ENCODE data around the gene KLF17.

The KLF17 gene

GRCh38 chr1:44118682-44119081, at the start of gene KLF17:
Gene KLF17, plus strand, starts transcription at chr1:44118821. Its CDS starts 87 bp downstream, at chr1:44118908.
- no peak within 1 kb of the TSS for H3K27ac Mint-ChIP-seq
- no peak within 1 kb of the TSS for H3K4me3 Mint-ChIP-seq
- H3K9me3 Mint-ChIP-seq = no peaks in the 10 kb centered on the region
- H3K4me1 Mint-ChIP-seq = no peaks in the 10 kb centered on the region
- peaks cover 5% of the 10 kb centered on the region for H3K27me3 Mint-ChIP-seq
- H3K36me3 Mint-ChIP-seq = no peaks in the 10 kb centered on the region

DNA sequence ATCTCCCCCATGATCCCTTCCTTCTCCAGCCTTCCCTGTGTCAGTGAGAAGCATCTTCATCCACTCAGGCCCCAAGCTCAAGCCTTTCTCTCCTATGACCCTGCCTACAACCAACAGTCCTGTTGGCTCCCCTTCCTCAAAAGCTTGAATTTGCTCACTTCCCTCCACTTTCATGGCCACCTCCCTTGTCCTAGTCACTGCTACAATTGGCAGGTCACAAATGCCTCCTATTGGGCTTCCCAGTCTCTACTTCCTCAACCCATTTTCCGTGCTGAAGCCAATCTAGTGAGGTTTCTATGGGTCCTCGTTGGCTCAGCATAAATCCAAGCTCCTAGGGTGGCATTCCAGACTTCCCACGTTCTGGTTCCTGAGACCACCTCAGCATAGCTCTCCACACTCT, 47.2 kb upstream of the KLF17 start:
- peaks cover 17% of the 10 kb centered on the region for H3K27me3 Mint-ChIP-seq
- H3K4me3 Mint-ChIP-seq = no peak overlapping the region
- H3K27ac Mint-ChIP-seq = no peak overlapping the region
- peaks cover 2% of the 10 kb centered on the region for H3K36me3 Mint-ChIP-seq
- H3K9me3 Mint-ChIP-seq = no peaks in the 10 kb centered on the region
- H3K4me1 Mint-ChIP-seq = peaks cover 3% of the 10 kb centered on the region

- Mint-ChIP-seq H3K9me3 (no peaks in the 10 kb centered on the region), H3K27ac (no peak overlapping the region), H3K4me3 (no peak overlapping the region), H3K27me3 (peaks cover 16% of the 10 kb centered on the region), H3K4me1 (peaks cover 3% of the 10 kb centered on the region), H3K36me3 (peaks cover 2% of the 10 kb centered on the region)
Observed at GRCh38 chr1:44072204-44072603, 46.4 kb upstream of the KLF17 start.

- no peak overlapping the region for H3K4me3 Mint-ChIP-seq
Observed at GRCh38 chr1:44072821-44073220, 45.8 kb upstream of the KLF17 start.

GRCh38 chr1:44073528-44073927, 45.1 kb upstream of the KLF17 start:
- Mint-ChIP-seq H3K4me3 (no peak overlapping the region), H3K27ac (no peak overlapping the region), H3K27me3 (peaks cover 13% of the 10 kb centered on the region), H3K36me3 (peaks cover 2% of the 10 kb centered on the region), H3K4me1 (peaks cover 3% of the 10 kb centered on the region), H3K9me3 (no peaks in the 10 kb centered on the region)

More at GRCh38 chr1:44072821-44073220, 45.8 kb upstream of the KLF17 start:
- Mint-ChIP-seq H3K27ac (no peak overlapping the region), H3K36me3 (peaks cover 2% of the 10 kb centered on the region), H3K9me3 (no peaks in the 10 kb centered on the region), H3K27me3 (peaks cover 13% of the 10 kb centered on the region), H3K4me1 (peaks cover 3% of the 10 kb centered on the region)

DNA sequence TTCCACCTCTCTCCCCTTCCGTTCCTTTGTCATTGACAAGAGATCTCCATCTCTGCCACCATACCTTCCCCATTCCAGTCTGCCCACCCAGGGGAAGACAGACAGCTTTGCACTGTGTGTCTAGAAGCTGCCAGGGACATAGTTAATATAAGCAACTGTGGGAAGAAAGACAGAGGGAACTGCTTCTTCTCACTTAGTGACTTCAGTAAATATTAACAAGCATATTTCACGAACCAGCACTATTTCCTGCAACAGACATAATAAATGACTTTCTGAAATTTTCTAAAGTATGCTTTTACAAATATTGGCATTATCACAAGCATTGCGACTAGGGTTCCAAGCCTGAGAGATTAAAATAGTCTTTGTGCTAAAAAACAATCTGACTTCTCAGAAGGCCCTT, 44.2 kb upstream of the KLF17 start:
- Mint-ChIP-seq H3K36me3 (peaks cover 2% of the 10 kb centered on the region), H3K27ac (no peak overlapping the region), H3K4me3 (no peak overlapping the region), H3K9me3 (no peaks in the 10 kb centered on the region), H3K4me1 (peaks cover 3% of the 10 kb centered on the region), H3K27me3 (peaks cover 10% of the 10 kb centered on the region)

DNA sequence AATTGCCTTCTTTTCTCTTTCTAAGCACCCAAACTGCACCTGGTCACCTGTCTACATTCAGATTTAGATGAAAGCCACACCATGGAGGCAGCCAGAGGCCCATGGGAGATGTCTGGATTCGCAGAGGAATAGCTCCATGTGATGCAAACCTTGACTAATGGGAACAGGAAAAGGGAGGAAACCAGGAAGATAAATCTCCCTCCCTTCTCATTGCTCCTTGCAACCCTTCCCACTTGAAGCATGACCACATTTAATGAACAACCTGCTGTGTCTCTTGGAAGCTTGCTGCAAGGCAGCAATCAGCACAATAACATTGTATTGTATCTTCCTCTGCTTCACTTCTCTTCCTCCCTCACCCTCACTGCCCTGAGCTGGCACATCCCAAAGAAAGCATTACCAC, 42.6 kb upstream of the KLF17 start:
- H3K9me3 Mint-ChIP-seq = no peaks in the 10 kb centered on the region
- peaks cover 3% of the 10 kb centered on the region for H3K4me1 Mint-ChIP-seq
- no peak overlapping the region for H3K27ac Mint-ChIP-seq
- H3K4me3 Mint-ChIP-seq = no peak overlapping the region
- H3K36me3 Mint-ChIP-seq = peaks cover 2% of the 10 kb centered on the region
- peaks cover 5% of the 10 kb centered on the region for H3K27me3 Mint-ChIP-seq

GRCh38 chr1:44077421-44077820, 41.2 kb upstream of the KLF17 start:
- Mint-ChIP-seq H3K4me1 (no peaks in the 10 kb centered on the region), H3K27me3 (peaks cover 4% of the 10 kb centered on the region), H3K36me3 (no peaks in the 10 kb centered on the region), H3K9me3 (no peaks in the 10 kb centered on the region), H3K4me3 (no peak overlapping the region), H3K27ac (no peak overlapping the region)

GRCh38 chr1:44078104-44078503, 40.5 kb upstream of the KLF17 start:
- Mint-ChIP-seq H3K4me3 (no peak overlapping the region), H3K9me3 (no peaks in the 10 kb centered on the region), H3K36me3 (no peaks in the 10 kb centered on the region), H3K4me1 (no peaks in the 10 kb centered on the region), H3K27me3 (peaks cover 6% of the 10 kb centered on the region), H3K27ac (no peak overlapping the region)

GRCh38 chr1:44079566-44079965, 39.1 kb upstream of the KLF17 start:
- Mint-ChIP-seq H3K4me1 (no peaks in the 10 kb centered on the region), H3K27me3 (peaks cover 9% of the 10 kb centered on the region), H3K9me3 (no peaks in the 10 kb centered on the region)

DNA sequence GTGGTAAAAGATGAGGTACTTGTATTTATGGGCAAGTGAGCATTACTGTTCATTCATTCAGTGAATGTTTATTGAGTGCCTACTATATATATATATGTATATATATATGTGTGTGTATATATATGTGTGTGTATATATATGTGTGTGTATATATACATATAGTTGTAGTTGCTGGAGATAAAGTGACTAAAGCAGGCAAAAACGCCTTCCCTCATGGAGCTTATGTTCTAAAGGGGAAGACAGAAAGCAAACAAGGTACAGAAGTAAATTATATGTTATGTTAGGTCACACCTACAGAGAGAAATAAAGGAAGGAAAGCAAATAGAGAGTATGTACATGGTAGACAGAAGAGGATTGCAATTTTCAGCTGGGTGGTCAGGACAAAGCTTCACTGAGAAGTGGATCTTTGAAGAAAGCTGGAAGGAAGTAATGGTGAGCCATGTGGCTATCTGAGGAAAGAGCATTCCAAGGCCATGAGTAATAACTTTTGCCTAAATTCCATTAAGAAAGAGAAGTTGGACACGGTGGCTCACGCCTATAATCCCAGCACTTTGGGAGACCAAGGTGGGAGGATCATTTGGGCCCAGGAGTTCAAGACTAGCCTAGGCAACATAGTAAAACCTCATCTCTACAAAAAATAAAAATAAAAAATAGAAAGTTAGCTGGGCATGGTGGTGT, 33.5 kb upstream of the KLF17 start:
- no peak overlapping the region for H3K27ac Mint-ChIP-seq
- H3K36me3 Mint-ChIP-seq = no peaks in the 10 kb centered on the region
- peaks cover 12% of the 10 kb centered on the region for H3K27me3 Mint-ChIP-seq
- H3K4me1 Mint-ChIP-seq = no peaks in the 10 kb centered on the region
- no peak overlapping the region for H3K4me3 Mint-ChIP-seq
- no peaks in the 10 kb centered on the region for H3K9me3 Mint-ChIP-seq

More at GRCh38 chr1:44079566-44079965, 39.1 kb upstream of the KLF17 start:
- Mint-ChIP-seq H3K27ac (no peak overlapping the region), H3K4me3 (no peak overlapping the region), H3K36me3 (no peaks in the 10 kb centered on the region)

GRCh38 chr1:44086692-44087474, 31.7 kb upstream of the KLF17 start:
- H3K4me3 Mint-ChIP-seq = no peak overlapping the region
- H3K27ac Mint-ChIP-seq = no peak overlapping the region
- H3K27me3 Mint-ChIP-seq = peaks cover 12% of the 10 kb centered on the region
- no peaks in the 10 kb centered on the region for H3K36me3 Mint-ChIP-seq
- no peaks in the 10 kb centered on the region for H3K9me3 Mint-ChIP-seq
- H3K4me1 Mint-ChIP-seq = no peaks in the 10 kb centered on the region

DNA sequence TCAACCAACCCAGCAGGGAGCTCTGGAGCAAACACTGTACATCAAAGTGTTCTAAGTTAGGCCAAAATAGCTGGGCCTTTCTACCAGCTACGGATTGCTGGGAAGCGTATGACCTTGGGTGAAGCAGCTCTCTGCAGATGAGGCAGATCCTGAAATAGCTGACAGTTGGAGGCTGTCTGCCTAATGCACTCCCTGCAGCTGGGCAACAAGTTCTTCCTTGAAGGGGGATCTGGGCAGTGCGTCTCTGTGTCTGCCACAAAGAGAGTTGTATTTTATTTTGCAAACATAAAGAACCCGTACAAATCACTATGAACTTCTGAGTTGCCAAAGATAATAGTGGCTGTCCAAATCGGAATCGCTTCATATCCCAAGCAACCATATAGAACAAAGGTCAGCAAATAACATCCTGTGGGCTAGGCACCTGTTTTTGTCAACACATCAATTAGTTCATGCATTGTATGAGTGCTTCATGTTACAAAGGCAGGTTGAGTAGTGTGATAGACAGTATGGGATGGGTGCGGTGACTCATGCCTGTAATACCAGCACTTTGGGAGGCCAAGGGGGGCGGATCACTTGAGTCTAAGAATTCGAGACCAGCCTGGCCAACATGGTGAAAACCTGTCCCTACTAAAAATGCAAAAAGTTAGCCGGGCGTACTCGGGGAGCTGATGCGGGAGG, 29.1 kb upstream of the KLF17 start:
- peaks cover 4% of the 10 kb centered on the region for H3K27me3 Mint-ChIP-seq
- no peaks in the 10 kb centered on the region for H3K4me1 Mint-ChIP-seq
- H3K27ac Mint-ChIP-seq = no peak overlapping the region
- H3K4me3 Mint-ChIP-seq = no peak overlapping the region
- no peaks in the 10 kb centered on the region for H3K36me3 Mint-ChIP-seq
- no peaks in the 10 kb centered on the region for H3K9me3 Mint-ChIP-seq

GRCh38 chr1:44090429-44091252, 28.0 kb upstream of the KLF17 start:
- Mint-ChIP-seq H3K4me1 (no peaks in the 10 kb centered on the region), H3K27ac (no peak overlapping the region), H3K4me3 (no peak overlapping the region), H3K36me3 (no peaks in the 10 kb centered on the region), H3K27me3 (peaks cover 4% of the 10 kb centered on the region), H3K9me3 (no peaks in the 10 kb centered on the region)

DNA sequence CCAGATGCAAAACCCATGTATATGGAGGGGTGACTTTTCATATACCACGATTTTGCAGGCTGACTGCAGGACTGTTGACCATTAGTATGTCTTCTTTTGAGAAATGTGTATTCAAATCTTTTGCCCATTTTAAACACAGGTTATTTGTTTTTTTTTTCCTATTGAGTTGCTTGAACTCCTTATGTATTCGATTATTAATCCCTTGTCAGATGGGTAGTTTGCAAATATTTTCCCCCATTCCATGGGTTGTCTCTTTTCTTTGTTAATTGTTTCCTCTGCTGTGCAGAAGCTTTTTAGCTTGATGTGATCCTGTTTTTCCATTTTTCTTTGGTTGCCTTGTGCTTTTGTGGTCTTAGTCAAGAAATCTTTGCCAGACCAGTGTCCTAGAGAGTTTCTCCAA, 24.6 kb upstream of the KLF17 start:
- Mint-ChIP-seq H3K9me3 (no peaks in the 10 kb centered on the region), H3K4me3 (no peak overlapping the region), H3K27me3 (peaks cover 1% of the 10 kb centered on the region), H3K36me3 (peaks cover 1% of the 10 kb centered on the region), H3K4me1 (no peaks in the 10 kb centered on the region), H3K27ac (no peak overlapping the region)

Measured in activated naive CD4-positive, alpha-beta T cell treated with anti-CD3 and anti-CD28 coated beads, Interleukin-2, amount 50 U/mL, for 24 hours (primary cell).